Activated T-helper 2 cell treated with anti-CD3 and anti-CD28 coated beads, Interferon-gamma antibody, Interleukin-2, Interleukin-4, amounts not matched to agents 10 μg/mL and 5 μg/mL and 100 μg/mL, durations not matched to agents 14 hours and 24 hours and 36 hours (primary cell): ENCODE results near the gene ZSCAN9. TPM values are rescaled to one million over a fixed set of nuclear protein-coding genes. Genes with fewer than 3 reads are reported as not detected.
A peak's percentile ranks its signal among the peaks of the same experiment; 100 is the strongest.

Source experiments
- DNase-seq: peaks from one replicate; pipeline ENCODE4 v3.0.0; 2021; ENCODE audit warnings: low spot score
- H3K27ac Mint-ChIP-seq: one replicate; pipeline ENCODE4 v1.8.0; 2021; ENCODE audit warnings: mixed read lengths
- H3K27me3 Mint-ChIP-seq: one replicate; pipeline ENCODE4 v1.8.0; 2021; ENCODE audit warnings: low read depth, mixed read lengths
- H3K36me3 Mint-ChIP-seq: one replicate; pipeline ENCODE4 v1.8.0; 2021; ENCODE audit warnings: low read depth, mixed read lengths
- H3K4me1 Mint-ChIP-seq: one replicate; pipeline ENCODE4 v1.8.0; 2021; ENCODE audit warnings: low read depth, mixed read lengths
- H3K4me3 Mint-ChIP-seq: one replicate; pipeline ENCODE4 v1.8.0; 2021; ENCODE audit warnings: low read depth, mild to moderate bottlenecking, moderate library complexity, mixed read lengths
- H3K9me3 Mint-ChIP-seq: one replicate; pipeline ENCODE4 v1.8.0; 2021; ENCODE audit warnings: mixed read lengths
- intact Hi-C: fragments of 100-400 bp; cut with micrococcal nuclease; formaldehyde crosslinking; loops from one replicate; pipeline ENCODE4 v1.15.1; 2023
- total RNA-seq: library from RNA; stranded (reverse); gene quantifications from 2 replicates; pipeline ENCODE4 v1.2.3, GENCODE V29; 2022

The ZSCAN9 gene
- total RNA-seq: 9.7 and 10.8 TPM in 2 replicates

GRCh38 chr6:28225056-28225834 is at the start of gene ZSCAN9:
ZSCAN9 (plus strand) TSS chr6:28225275; CDS start chr6:28227085, 1,810 bp downstream.
- Mint-ChIP-seq H3K4me1 (peaks cover 35% of the 10 kb centered on the region), H3K27ac (peak within 1 kb of the TSS; percentile 82), H3K36me3 (peaks cover 31% of the 10 kb centered on the region), H3K4me3 (peak within 1 kb of the TSS; percentile 88), H3K9me3 (no peaks in the 10 kb centered on the region), H3K27me3 (peaks cover 16% of the 10 kb centered on the region)
- intact Hi-C loops: loop anchor here (1.0 to 10.0 kb wide), 2 partner anchors 27 to 110 kb away; partner anchors contain the start of genes ZKSCAN4 and ZSCAN31
- no peak for DNase-seq

GRCh38 chr6:28176373-28176772 is 48.7 kb upstream of the ZSCAN9 start:
- intact Hi-C loops: no loop called here
- H3K9me3 Mint-ChIP-seq: peaks cover 11% of the 10 kb centered on the region
- H3K27ac Mint-ChIP-seq: no peak overlapping the region
- no peak for DNase-seq
- H3K27me3 Mint-ChIP-seq: peaks cover under 1% of the 10 kb centered on the region
- no peaks in the 10 kb centered on the region for H3K4me1 Mint-ChIP-seq
- no peaks in the 10 kb centered on the region for H3K36me3 Mint-ChIP-seq
- no peak overlapping the region for H3K4me3 Mint-ChIP-seq

GRCh38 chr6:28182255-28182654 is 42.8 kb upstream of the ZSCAN9 start:
- intact Hi-C loops: no loop called here
- no peak overlapping the region for H3K4me3 Mint-ChIP-seq
- DNase-seq: no peak
- H3K4me1 Mint-ChIP-seq: no peaks in the 10 kb centered on the region
- no peaks in the 10 kb centered on the region for H3K36me3 Mint-ChIP-seq
- H3K27me3 Mint-ChIP-seq: peaks cover 2% of the 10 kb centered on the region
- H3K27ac Mint-ChIP-seq: no peak overlapping the region
- H3K9me3 Mint-ChIP-seq: peaks cover 43% of the 10 kb centered on the region

- Mint-ChIP-seq H3K27me3 (no peaks in the 10 kb centered on the region), H3K36me3 (peaks cover 3% of the 10 kb centered on the region), H3K4me3 (no peak overlapping the region), H3K9me3 (peaks cover 63% of the 10 kb centered on the region), H3K4me1 (no peaks in the 10 kb centered on the region), H3K27ac (no peak overlapping the region)
- DNase-seq: no peak
- intact Hi-C loops: no loop called here
Observed at GRCh38 chr6:28188111-28188979, 36.7 kb upstream of the ZSCAN9 start.

- Mint-ChIP-seq H3K27ac (no peak overlapping the region), H3K4me3 (no peak overlapping the region), H3K4me1 (peaks cover 4% of the 10 kb centered on the region), H3K27me3 (peaks cover 13% of the 10 kb centered on the region), H3K36me3 (no peaks in the 10 kb centered on the region), H3K9me3 (peaks cover 57% of the 10 kb centered on the region)
- intact Hi-C loops: no loop called here
- no peak for DNase-seq
Observed at GRCh38 chr6:28200020-28200419, 25.1 kb upstream of the ZSCAN9 start.

- Mint-ChIP-seq H3K27me3 (peaks cover 39% of the 10 kb centered on the region), H3K4me3 (no peak overlapping the region), H3K4me1 (peaks cover 15% of the 10 kb centered on the region), H3K36me3 (no peaks in the 10 kb centered on the region), H3K27ac (no peak overlapping the region), H3K9me3 (peaks cover 32% of the 10 kb centered on the region)
- no peak for DNase-seq
- intact Hi-C loops: no loop called here
Observed at GRCh38 chr6:28203201-28203600, 21.9 kb upstream of the ZSCAN9 start.

GRCh38 chr6:28205879-28206278 is 19.2 kb upstream of the ZSCAN9 start:
- H3K36me3 Mint-ChIP-seq: no peaks in the 10 kb centered on the region
- no peak overlapping the region for H3K4me3 Mint-ChIP-seq
- H3K27me3 Mint-ChIP-seq: peaks cover 59% of the 10 kb centered on the region
- intact Hi-C loops: no loop called here
- H3K4me1 Mint-ChIP-seq: peaks cover 18% of the 10 kb centered on the region
- no peak for DNase-seq
- peaks cover 11% of the 10 kb centered on the region for H3K9me3 Mint-ChIP-seq
- no peak overlapping the region for H3K27ac Mint-ChIP-seq

- no peak for DNase-seq
- no peak overlapping the region for H3K27ac Mint-ChIP-seq
- peaks cover 18% of the 10 kb centered on the region for H3K4me1 Mint-ChIP-seq
- no peaks in the 10 kb centered on the region for H3K36me3 Mint-ChIP-seq
- intact Hi-C loops: no loop called here
- H3K27me3 Mint-ChIP-seq: peaks cover 64% of the 10 kb centered on the region
- H3K4me3 Mint-ChIP-seq: no peak overlapping the region
- H3K9me3 Mint-ChIP-seq: peaks cover 11% of the 10 kb centered on the region
Observed at GRCh38 chr6:28206527-28206926, 18.5 kb upstream of the ZSCAN9 start.

GRCh38 chr6:28206928-28207509 is 18.1 kb upstream of the ZSCAN9 start:
- peaks cover 3% of the 10 kb centered on the region for H3K36me3 Mint-ChIP-seq
- H3K9me3 Mint-ChIP-seq: peaks cover 11% of the 10 kb centered on the region
- intact Hi-C loops: no loop called here
- H3K27me3 Mint-ChIP-seq: peaks cover 69% of the 10 kb centered on the region
- no peak overlapping the region for H3K27ac Mint-ChIP-seq
- peak overlapping the region; percentile 82 for H3K4me3 Mint-ChIP-seq
- no peak for DNase-seq
- H3K4me1 Mint-ChIP-seq: peaks cover 22% of the 10 kb centered on the region

GRCh38 chr6:28207510-28208110 is 17.5 kb upstream of the ZSCAN9 start:
- Mint-ChIP-seq H3K27ac (no peak overlapping the region), H3K36me3 (peaks cover 3% of the 10 kb centered on the region), H3K9me3 (peaks cover 11% of the 10 kb centered on the region), H3K4me1 (peaks cover 24% of the 10 kb centered on the region), H3K27me3 (peaks cover 75% of the 10 kb centered on the region), H3K4me3 (peak overlapping the region; percentile 82)
- intact Hi-C loops: no loop called here
- peak; percentile 28 for DNase-seq

GRCh38 chr6:28208111-28208659 is 16.9 kb upstream of the ZSCAN9 start:
- intact Hi-C loops: no loop called here
- peaks cover 81% of the 10 kb centered on the region for H3K27me3 Mint-ChIP-seq
- peaks cover 29% of the 10 kb centered on the region for H3K4me1 Mint-ChIP-seq

More at GRCh38 chr6:28208111-28208659, 16.9 kb upstream of the ZSCAN9 start:
- Mint-ChIP-seq H3K36me3 (peaks cover 3% of the 10 kb centered on the region), H3K4me3 (peak overlapping the region; percentile 82), H3K27ac (no peak overlapping the region), H3K9me3 (peaks cover 11% of the 10 kb centered on the region)
- no peak for DNase-seq
